Panc1 (cell line): ENCODE results near the gene RACK1. TPM values are rescaled to one million over a fixed set of nuclear protein-coding genes. Genes with fewer than 3 reads are reported as not detected.
A peak's percentile ranks its signal among the peaks of the same experiment; 100 is the strongest.

Source experiments
- ATAC-seq: fragments of 200-7000 bp; cut with Tn5 transposase; 2 replicates; pipeline ENCODE4 v1.9.1; 2020; ENCODE audit warnings: mild to moderate bottlenecking, moderate library complexity
- BruUV-seq: library from RNA; stranded (reverse); fragments of 400-500 nt; replicated peaks from 2 replicates; lab custom pipeline; 2021; lab: Mats Ljungman, UMichigan
- CTCF ChIA-PET: fragments of 300-600 bp; sonication (Branson Sonifier 250); formaldehyde crosslinking; loops from one replicate; lab custom pipeline; 2022; ENCODE audit warnings: antibody characterized with exemption; lab: Charles Lee
- POLR2A ChIA-PET: fragments of 300-600 bp; sonication (Branson Sonifier 250); formaldehyde crosslinking; loops from one replicate; lab custom pipeline; 2022; ENCODE audit warnings: antibody characterized with exemption; lab: Charles Lee
- DNase-seq: peaks from one replicate; pipeline ENCODE4 v3.0.0-alpha.2; 2010; ENCODE audit warnings: low read depth, low spot score
- H3K27ac ChIP-seq: 2 replicates; pipeline ENCODE4 v1.5.1; 2011; ENCODE audit warnings: mild to moderate bottlenecking, low read length, inconsistent platforms
- H3K27me3 ChIP-seq: fragments of 200-500 bp; sonication (Bioruptor generic); 2 replicates; pipeline ENCODE4 v1.6.0; 2014; ENCODE audit warnings: low read length, inconsistent platforms; ENCODE audit not compliant: control insufficient read depth, insufficient read depth
- H3K36me3 ChIP-seq: fragments of 200-500 bp; sonication (Bioruptor generic); 2 replicates; pipeline ENCODE4 v1.5.1; 2014; ENCODE audit warnings: inconsistent platforms, mild to moderate bottlenecking, low read length, moderate library complexity; ENCODE audit not compliant: control insufficient read depth, insufficient read depth
- H3K4me1 ChIP-seq: 2 replicates; pipeline ENCODE4 v1.5.1; 2011; ENCODE audit warnings: inconsistent platforms, mild to moderate bottlenecking, low read length, moderate library complexity; ENCODE audit not compliant: control insufficient read depth, insufficient read depth
- H3K4me3 ChIP-seq, 2 experiments: 2 replicates each; pipeline ENCODE4 v1.5.1; 2011 to 2012; ENCODE audit warnings: low read depth in 2 of 2, low read length in 2 of 2, mild to moderate bottlenecking in 2 of 2, inconsistent platforms in 1 of 2, moderate library complexity in 1 of 2
- H3K9me3 ChIP-seq: fragments of 200-500 bp; sonication (Bioruptor generic); 2 replicates; pipeline ENCODE4 v1.5.1; 2014; ENCODE audit warnings: low read depth, mild to moderate bottlenecking, inconsistent platforms, low read length, moderate library complexity; ENCODE audit not compliant: control insufficient read depth, insufficient read depth
- POLR2AphosphoS5 ChIP-seq: IDR thresholded peaks from 2 replicates; pipeline ENCODE4 v1.6.1; 2012; ENCODE audit warnings: mild to moderate bottlenecking, low read depth, low read length, moderate library complexity
- SIN3A ChIP-seq: IDR thresholded peaks from 2 replicates; pipeline ENCODE4 v1.6.1; 2012; ENCODE audit warnings: low read depth, mild to moderate bottlenecking, low read length, moderate library complexity, borderline replicate concordance; ENCODE audit not compliant: insufficient read depth
- TCF7L2 ChIP-seq: IDR thresholded peaks from 2 replicates; pipeline ENCODE4 v1.6.1; 2011; ENCODE audit warnings: mild to moderate bottlenecking, low read depth, low read length, inconsistent platforms
- in situ Hi-C: cut with HindIII; loops from 2 replicates; pipeline ENCODE4 v1.10.0; 2016; ENCODE audit warnings: low sequenced_read_pairs, low pct_unique_long_range_greater_than_20kb
- intact Hi-C: fragments of 100-400 bp; cut with micrococcal nuclease; formaldehyde crosslinking; loops from one replicate; pipeline ENCODE4 v1.10.0; 2022; ENCODE audit not compliant: unreplicated experiment
- total RNA-seq: library from RNA; stranded (reverse); gene quantifications from one replicate; pipeline ENCODE4 v1.2.1, GENCODE V29; 2021; ENCODE audit not compliant: unreplicated experiment
- TF ChIP-seq, protein P1 (sequence below): fragments of 450-650 bp; IDR thresholded peaks from 2 replicates; pipeline ENCODE4 v1.5.1; 2017; ENCODE audit warnings: mild to moderate bottlenecking
- TF ChIP-seq, protein P2 (sequence below), 2 experiments: IDR thresholded peaks; 2 replicates each; pipeline ENCODE4 v1.6.1; 2011 to 2012; ENCODE audit warnings: low read depth in 2 of 2, control low read depth in 1 of 2, low read length in 1 of 2, mild to moderate bottlenecking in 1 of 2, moderate library complexity in 1 of 2; ENCODE audit not compliant: insufficient read depth in 1 of 2

RACK1 gene
- total RNA-seq, 1 experiment from 2014 or later, result 1,623 TPM

DNA sequence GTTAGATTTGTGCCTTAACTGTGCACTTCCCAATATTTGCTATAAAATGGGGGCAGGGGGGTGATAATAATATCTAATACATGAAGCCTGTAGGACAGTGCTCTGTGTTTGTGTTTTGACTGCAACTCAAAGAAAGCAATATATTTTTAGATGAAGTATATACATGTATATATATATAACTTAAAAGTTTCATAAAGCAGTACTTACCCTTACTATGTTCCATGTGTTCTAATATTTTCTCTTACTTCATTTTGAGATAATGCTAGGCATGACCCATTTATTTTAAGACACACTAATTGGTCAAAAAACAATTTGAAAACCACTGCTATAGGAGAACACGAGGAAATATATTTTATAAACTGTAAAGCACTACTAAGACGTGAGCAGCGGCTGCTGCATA lies 14.9 kb upstream of the RACK1 start:
- Histone ChIP-seq H3K4me3 (peak overlapping the region; percentile 71 to 78), H3K4me1 (peaks cover 31% of the 10 kb centered on the region), H3K9me3 (no peaks in the 10 kb centered on the region), H3K36me3 (peaks cover 11% of the 10 kb centered on the region), H3K27ac (peak overlapping the region; percentile 26; the same call in 1 of the 2 replicates), H3K27me3 (no peaks in the 10 kb centered on the region)
- intact Hi-C loops (no loop called here), in situ Hi-C loops (no loop called here)
- no peak for TF ChIP-seq TCF7L2
- DNase-seq (no peak), ATAC-seq (no peak)
- ChIA-PET CTCF (no interaction called here), POLR2A (no interaction called here)
- no TSS peak for BruUV-seq

DNA sequence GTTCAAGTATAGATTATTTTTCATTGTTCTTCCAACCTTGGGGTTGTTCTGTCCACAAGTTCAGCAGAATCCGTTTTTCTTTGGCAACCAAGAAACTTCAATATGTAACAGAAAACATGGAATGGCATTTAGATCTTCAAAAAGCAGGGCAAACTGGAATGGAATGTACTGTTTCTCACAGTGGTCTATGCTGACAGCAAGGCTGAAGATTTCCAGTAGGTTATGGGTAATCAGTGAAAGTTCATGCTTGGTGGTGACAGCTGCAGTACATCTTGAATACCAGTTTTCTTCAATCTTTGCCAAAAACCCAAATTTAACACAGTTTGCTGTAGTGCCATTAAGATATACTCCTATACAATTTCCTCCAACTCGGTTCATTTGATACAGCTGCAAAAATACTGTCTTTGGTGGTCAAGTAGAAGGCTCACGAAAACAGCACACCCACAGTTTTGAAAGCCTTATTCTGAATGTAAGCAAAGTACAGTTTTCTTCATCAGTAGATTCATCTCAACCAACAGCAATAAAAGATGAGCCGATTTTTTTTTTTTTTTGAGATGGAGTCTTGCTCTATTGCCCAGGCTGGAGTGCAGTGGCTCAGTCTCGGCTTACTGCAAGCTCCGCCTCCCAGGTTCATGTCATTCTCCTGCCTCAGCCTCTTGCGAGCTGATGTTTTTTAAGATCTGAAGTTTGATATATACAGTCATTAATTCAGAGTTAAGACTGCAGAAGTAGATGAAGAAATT lies 12.3 kb upstream of the RACK1 start:
- TSS peak; percentile 36 for BruUV-seq
- POLR2A ChIA-PET, result no interaction called here
- TF ChIP-seq SIN3A (no peak), POLR2AphosphoS5 (no peak), TCF7L2 (no peak)
- TF ChIP-seq, protein P1, sequence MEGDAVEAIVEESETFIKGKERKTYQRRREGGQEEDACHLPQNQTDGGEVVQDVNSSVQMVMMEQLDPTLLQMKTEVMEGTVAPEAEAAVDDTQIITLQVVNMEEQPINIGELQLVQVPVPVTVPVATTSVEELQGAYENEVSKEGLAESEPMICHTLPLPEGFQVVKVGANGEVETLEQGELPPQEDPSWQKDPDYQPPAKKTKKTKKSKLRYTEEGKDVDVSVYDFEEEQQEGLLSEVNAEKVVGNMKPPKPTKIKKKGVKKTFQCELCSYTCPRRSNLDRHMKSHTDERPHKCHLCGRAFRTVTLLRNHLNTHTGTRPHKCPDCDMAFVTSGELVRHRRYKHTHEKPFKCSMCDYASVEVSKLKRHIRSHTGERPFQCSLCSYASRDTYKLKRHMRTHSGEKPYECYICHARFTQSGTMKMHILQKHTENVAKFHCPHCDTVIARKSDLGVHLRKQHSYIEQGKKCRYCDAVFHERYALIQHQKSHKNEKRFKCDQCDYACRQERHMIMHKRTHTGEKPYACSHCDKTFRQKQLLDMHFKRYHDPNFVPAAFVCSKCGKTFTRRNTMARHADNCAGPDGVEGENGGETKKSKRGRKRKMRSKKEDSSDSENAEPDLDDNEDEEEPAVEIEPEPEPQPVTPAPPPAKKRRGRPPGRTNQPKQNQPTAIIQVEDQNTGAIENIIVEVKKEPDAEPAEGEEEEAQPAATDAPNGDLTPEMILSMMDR, result no peak
- TF ChIP-seq, protein P2, sequence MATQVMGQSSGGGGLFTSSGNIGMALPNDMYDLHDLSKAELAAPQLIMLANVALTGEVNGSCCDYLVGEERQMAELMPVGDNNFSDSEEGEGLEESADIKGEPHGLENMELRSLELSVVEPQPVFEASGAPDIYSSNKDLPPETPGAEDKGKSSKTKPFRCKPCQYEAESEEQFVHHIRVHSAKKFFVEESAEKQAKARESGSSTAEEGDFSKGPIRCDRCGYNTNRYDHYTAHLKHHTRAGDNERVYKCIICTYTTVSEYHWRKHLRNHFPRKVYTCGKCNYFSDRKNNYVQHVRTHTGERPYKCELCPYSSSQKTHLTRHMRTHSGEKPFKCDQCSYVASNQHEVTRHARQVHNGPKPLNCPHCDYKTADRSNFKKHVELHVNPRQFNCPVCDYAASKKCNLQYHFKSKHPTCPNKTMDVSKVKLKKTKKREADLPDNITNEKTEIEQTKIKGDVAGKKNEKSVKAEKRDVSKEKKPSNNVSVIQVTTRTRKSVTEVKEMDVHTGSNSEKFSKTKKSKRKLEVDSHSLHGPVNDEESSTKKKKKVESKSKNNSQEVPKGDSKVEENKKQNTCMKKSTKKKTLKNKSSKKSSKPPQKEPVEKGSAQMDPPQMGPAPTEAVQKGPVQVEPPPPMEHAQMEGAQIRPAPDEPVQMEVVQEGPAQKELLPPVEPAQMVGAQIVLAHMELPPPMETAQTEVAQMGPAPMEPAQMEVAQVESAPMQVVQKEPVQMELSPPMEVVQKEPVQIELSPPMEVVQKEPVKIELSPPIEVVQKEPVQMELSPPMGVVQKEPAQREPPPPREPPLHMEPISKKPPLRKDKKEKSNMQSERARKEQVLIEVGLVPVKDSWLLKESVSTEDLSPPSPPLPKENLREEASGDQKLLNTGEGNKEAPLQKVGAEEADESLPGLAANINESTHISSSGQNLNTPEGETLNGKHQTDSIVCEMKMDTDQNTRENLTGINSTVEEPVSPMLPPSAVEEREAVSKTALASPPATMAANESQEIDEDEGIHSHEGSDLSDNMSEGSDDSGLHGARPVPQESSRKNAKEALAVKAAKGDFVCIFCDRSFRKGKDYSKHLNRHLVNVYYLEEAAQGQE (IDR thresholded peaks at IDR 0.05; ENCODE audit: insufficient read depth in 1 of 2, low read depth in 2 of 2, low read length in 1 of 2), result no peak

DNA sequence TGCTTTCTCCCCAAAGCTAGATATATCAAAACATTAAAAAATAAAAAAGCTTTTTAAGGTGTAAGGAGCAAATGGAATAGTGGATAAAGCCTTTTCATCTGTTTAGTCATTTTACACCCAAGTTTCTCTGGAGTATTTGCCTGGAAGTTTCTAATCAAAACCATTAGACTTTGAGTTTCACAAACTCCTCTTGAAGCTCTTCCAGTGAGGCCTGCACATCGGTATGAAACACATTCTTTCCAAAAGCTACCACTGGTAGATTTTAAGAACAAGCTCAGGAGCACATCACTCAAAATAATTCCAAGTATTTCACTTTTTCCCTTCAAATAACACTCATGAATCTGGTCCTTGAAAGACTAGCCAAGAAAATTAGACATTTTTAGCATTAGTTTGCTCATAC lies 11.6 kb upstream of the RACK1 start:
- no peak overlapping the region for H3K27ac ChIP-seq
- no peaks in the 10 kb centered on the region for H3K9me3 ChIP-seq
- ChIA-PET POLR2A (no interaction called here), CTCF (no interaction called here)
- intact Hi-C loops (no loop called here), in situ Hi-C loops (no loop called here)
- ATAC-seq (no peak), DNase-seq (no peak)
- peaks cover 53% of the 10 kb centered on the region for H3K4me1 ChIP-seq
- no TSS peak for BruUV-seq
- TF ChIP-seq TCF7L2, result no peak
- peaks cover 14% of the 10 kb centered on the region for H3K36me3 ChIP-seq
- H3K27me3 ChIP-seq, result no peaks in the 10 kb centered on the region
- H3K4me3 ChIP-seq, result no peak overlapping the region

More for the DNA sequence above, 12.3 kb upstream of the RACK1 start:
- CTCF ChIA-PET, result no interaction called here
- no peak for DNase-seq
- in situ Hi-C loops, result no loop called here
- Histone ChIP-seq H3K36me3 (peaks cover 14% of the 10 kb centered on the region), H3K27me3 (no peaks in the 10 kb centered on the region), H3K27ac (no peak overlapping the region), H3K4me1 (peaks cover 46% of the 10 kb centered on the region), H3K4me3 (no peak overlapping the region), H3K9me3 (no peaks in the 10 kb centered on the region)
- intact Hi-C loops, result no loop called here
- no peak for ATAC-seq
